Pancreas (tissue), 10 donors: ENCODE data around the gene DOCK1. TPM values are rescaled to one million over a fixed set of nuclear protein-coding genes. Genes with fewer than 3 reads are reported as not detected.

ENCODE experiments used
- ATAC-seq, 4 donors: fragments of 200-7000 bp; cut with Tn5 transposase; one replicate each; pipeline versions ENCODE4 v1.8.0 to v1.9.1; 2020; ENCODE audit warnings: mild to moderate bottlenecking in 4 of 4, moderate library complexity in 4 of 4
- DNase-seq, 6 donors: peaks; one replicate each; pipeline ENCODE4 v3.0.0-alpha.2; 2020
- FAIRE-seq: peaks from 2 replicates; lab custom pipeline; 2012; peaks lifted over from hg19 to GRCh38; lab: Jason Lieb, UNC
- H3K27ac ChIP-seq, 4 donors: fragments of 200-600 bp; sonication (generic); 1 replicate in 3 of 4; 2 replicates in 1 of 4; pipeline versions ENCODE4 v1.5.0 to v1.8.0; 2020
- H3K27me3 ChIP-seq, 4 donors: fragments of 200-600 bp; one replicate each; pipeline ENCODE4 v1.8.0; 2021
- H3K36me3 ChIP-seq, 3 donors: fragments of 200-600 bp; sonication (generic) in 1 of 3; one replicate each; pipeline versions ENCODE4 v1.5.0 to v1.8.0; 2020 to 2021
- H3K4me1 ChIP-seq, 3 donors: fragments of 200-600 bp; one replicate each; pipeline ENCODE4 v1.8.0; 2021
- H3K4me3 ChIP-seq, 4 donors: fragments of 200-600 bp; sonication (generic) in 2 of 4; one replicate each; pipeline versions ENCODE4 v1.5.0 to v1.8.0; 2020 to 2021
- H3K9me3 ChIP-seq, 4 donors: fragments of 200-600 bp; one replicate each; pipeline ENCODE4 v1.8.0; 2021
- WGBS, 2 donors: extraction: QIAGEN DNeasy Blood & Tissue Kit; methylation state at CpG; one replicate each; pipeline ENCODE4 v1.1.7; 2013; 5-methylcytosine and 5-hydroxymethylcytosine counted together
- intact Hi-C, 3 donors: fragments of 100-400 bp; cut with DNase I; formaldehyde crosslinking; loops; one replicate each; pipeline versions ENCODE4 v1.11.1 to v1.14.2; 2022
- polyA plus RNA-seq, 2 donors: library from polyadenylated mRNA; stranded (reverse); fragments of 200-250 nt; gene quantifications; one replicate each; pipeline ENCODE4 v1.2.3, GENCODE V29; 2013
- total RNA-seq, 6 donors: library from RNA; stranded (reverse); fragmentation: NEBNext Ultra II Directional in 4 of 6; extraction: Animal tissue kit (Norgen Biotek cat#: 25700) in 4 of 6; gene quantifications; one replicate each; pipeline versions ENCODE4 v1.2.1 to v1.2.4, GENCODE V29; 2021 to 2023
- TF ChIP-seq, protein P1 (sequence below), 4 donors: fragments of 200-600 bp; sonication (generic) in 3 of 4; IDR thresholded peaks; one replicate each; pipeline versions ENCODE4 v1.5.0 to v1.8.0; 2021; ENCODE audit warnings: antibody characterized with exemption in 4 of 4
- donor health status: healthy with polysubstance abuse.
- donor health status: DM: no; HTN: no; CAD: no; lungs with moderate emphysema.
- donor health status: DM: no; HTN: no; CAD: no.
- donor health status: control.
- donor health status: control.
- donor health status: Bipolar disorder and iron deficiency.
- donor health status: DM: yes; HTN: yes; CAD: no.
- donor health status: DM: no; HTN: no; CAD: no.
- donor health status: DM: no; HTN: no; CAD: no.
- donor health status: DM: yes; HTN: yes; CAD: no.

DOCK1 gene
- total and polyA plus RNA-seq, 8 donors = 12.1 to 38.6 (median 24.2) TPM

GRCh38 chr10:127190427-127190826 is 285.2 kb downstream of the DOCK1 start:
- Histone ChIP-seq H3K27me3 (no peaks in the 10 kb centered on the region), H3K4me3 (no peak overlapping the region), H3K36me3 (no peaks in the 10 kb centered on the region), H3K9me3 (no peaks in the 10 kb centered on the region), H3K4me1 (peaks cover 0 to 6% (median 2%) of the 10 kb centered on the region in 3 donors), H3K27ac (no peak overlapping the region)
- FAIRE-seq (no peak), ATAC-seq (no peak), DNase-seq (no peak)
- TF ChIP-seq, protein P1, sequence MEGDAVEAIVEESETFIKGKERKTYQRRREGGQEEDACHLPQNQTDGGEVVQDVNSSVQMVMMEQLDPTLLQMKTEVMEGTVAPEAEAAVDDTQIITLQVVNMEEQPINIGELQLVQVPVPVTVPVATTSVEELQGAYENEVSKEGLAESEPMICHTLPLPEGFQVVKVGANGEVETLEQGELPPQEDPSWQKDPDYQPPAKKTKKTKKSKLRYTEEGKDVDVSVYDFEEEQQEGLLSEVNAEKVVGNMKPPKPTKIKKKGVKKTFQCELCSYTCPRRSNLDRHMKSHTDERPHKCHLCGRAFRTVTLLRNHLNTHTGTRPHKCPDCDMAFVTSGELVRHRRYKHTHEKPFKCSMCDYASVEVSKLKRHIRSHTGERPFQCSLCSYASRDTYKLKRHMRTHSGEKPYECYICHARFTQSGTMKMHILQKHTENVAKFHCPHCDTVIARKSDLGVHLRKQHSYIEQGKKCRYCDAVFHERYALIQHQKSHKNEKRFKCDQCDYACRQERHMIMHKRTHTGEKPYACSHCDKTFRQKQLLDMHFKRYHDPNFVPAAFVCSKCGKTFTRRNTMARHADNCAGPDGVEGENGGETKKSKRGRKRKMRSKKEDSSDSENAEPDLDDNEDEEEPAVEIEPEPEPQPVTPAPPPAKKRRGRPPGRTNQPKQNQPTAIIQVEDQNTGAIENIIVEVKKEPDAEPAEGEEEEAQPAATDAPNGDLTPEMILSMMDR (IDR thresholded peaks at IDR 0.05) = no peak
- intact Hi-C loops = no loop called here
- 74 to 75% methylated on average over 5 of the region's 5 CpGs for WGBS, 2 donors

DNA sequence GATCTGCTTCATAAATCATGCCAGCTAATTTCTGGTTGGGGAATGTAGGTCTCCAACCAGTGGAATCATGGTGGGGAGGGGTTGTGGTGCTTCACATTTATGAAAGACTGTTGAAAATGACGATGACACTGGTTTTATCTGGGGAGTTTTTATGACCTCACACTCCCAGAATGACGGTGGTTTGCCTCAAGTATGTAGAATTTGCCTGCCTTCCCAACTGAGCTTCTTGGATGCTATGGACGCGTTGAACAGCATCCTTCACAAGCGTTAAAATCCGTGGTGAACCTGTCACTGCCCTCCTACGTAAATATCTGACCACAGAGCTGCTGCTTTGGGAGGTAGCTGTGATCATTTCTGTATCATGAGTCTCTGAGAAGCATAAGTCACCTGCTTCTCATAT is 287.9 kb downstream of the DOCK1 start:
- ATAC-seq (no peak), DNase-seq (no peak), FAIRE-seq (no peak)
- intact Hi-C loops = no loop called here
- Histone ChIP-seq H3K27me3 (no peaks in the 10 kb centered on the region), H3K4me1 (peaks cover 0 to 12% (median 2%) of the 10 kb centered on the region in 3 donors), H3K4me3 (no peak overlapping the region), H3K36me3 (no peaks in the 10 kb centered on the region), H3K9me3 (no peaks in the 10 kb centered on the region), H3K27ac (no peak overlapping the region)
- TF ChIP-seq, protein P1 (IDR thresholded peaks at IDR 0.05) = no peak
- 74 to 80% methylated on average over 7 of the region's 7 CpGs for WGBS, 2 donors

DNA sequence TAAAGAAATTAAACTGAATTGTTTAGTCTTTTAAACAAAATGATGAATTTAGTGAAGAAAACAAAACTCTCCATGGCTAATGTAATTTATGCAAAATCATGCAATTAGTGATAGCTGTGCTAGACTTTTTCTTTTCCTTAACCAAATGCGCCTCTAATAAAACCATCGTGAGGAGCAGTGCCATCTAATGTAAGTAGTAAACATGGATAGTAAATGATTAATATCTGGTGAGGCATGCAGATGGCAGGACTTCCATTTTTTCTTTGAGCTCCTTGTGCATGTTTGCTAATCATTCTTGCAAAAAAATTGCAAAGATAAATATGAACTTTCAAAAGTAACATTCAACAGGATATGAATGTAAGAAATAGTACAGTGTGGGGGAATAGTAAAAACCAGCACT is 288.9 kb downstream of the DOCK1 start:
- no peak overlapping the region for H3K27ac ChIP-seq
- ATAC-seq = no peak

GRCh38 chr10:127194599-127194998 is 289.4 kb downstream of the DOCK1 start:
- FAIRE-seq (no peak), ATAC-seq (no peak), DNase-seq (no peak)
- no peaks in the 10 kb centered on the region for H3K9me3 ChIP-seq
- WGBS, 2 donors = 38 to 43% methylated on average over 16 of the region's 16 CpGs
- no peak overlapping the region for H3K27ac ChIP-seq
- no peaks in the 10 kb centered on the region for H3K27me3 ChIP-seq
- intact Hi-C loops = no loop called here
- no peaks in the 10 kb centered on the region for H3K36me3 ChIP-seq
- TF ChIP-seq, protein P1 (IDR thresholded peaks at IDR 0.05) = no peak
- peaks cover 0 to 12% (median 2%) of the 10 kb centered on the region in 3 donors for H3K4me1 ChIP-seq
- no peak overlapping the region for H3K4me3 ChIP-seq

More for the DNA sequence above, 288.9 kb downstream of the DOCK1 start:
- WGBS, 2 donors = 39 to 45% methylated on average over 2 of the region's 2 CpGs
- no peaks in the 10 kb centered on the region for H3K36me3 ChIP-seq
- DNase-seq (no peak), FAIRE-seq (no peak)
- no peaks in the 10 kb centered on the region for H3K27me3 ChIP-seq
- no peak overlapping the region for H3K4me3 ChIP-seq
- TF ChIP-seq, protein P1 (IDR thresholded peaks at IDR 0.05) = no peak
- intact Hi-C loops = no loop called here
- no peaks in the 10 kb centered on the region for H3K9me3 ChIP-seq
- H3K4me1 ChIP-seq = peaks cover 0 to 12% (median 2%) of the 10 kb centered on the region in 3 donors

DNA sequence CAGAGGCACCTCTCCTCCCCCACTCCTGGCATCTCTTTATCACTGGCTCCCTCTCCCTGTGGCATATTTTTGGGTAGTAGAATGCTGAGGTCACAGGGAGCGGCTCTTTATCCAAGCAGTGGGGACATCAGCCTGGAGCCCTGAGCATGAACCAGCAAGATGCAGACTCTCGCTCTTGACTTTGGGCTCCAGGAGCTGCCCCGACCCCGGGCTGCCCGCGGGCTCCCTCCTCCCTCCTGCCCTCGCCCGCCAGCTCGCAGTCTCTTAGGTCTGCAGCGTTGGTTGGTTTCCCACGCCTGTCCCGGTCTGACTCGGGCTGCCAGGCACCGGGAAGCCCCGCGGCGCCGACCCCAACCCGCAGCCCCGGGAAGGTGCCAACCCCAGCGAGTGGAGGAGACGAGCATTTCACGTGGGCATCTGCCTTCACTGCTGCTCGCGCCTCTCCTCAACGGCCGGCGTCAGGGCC is 289.8 kb downstream of the DOCK1 start:
- H3K36me3 ChIP-seq = no peaks in the 10 kb centered on the region
- intact Hi-C loops = no loop called here
- DNase-seq (no peak), ATAC-seq (peak in 3 of 4 donors; percentile 39 to 51 (median 51)), FAIRE-seq (no peak)
- no peak overlapping the region for H3K27ac ChIP-seq
- no peaks in the 10 kb centered on the region for H3K9me3 ChIP-seq
- peak overlapping the region in 2 of 4 donors; percentile 32 to 41 for H3K4me3 ChIP-seq
- 3% methylated on average over 27 to 28 of the region's 28 CpGs for WGBS, 2 donors
- TF ChIP-seq, protein P1 (IDR thresholded peaks at IDR 0.05) = no peak
- H3K27me3 ChIP-seq = no peaks in the 10 kb centered on the region
- H3K4me1 ChIP-seq = peaks cover 0 to 12% (median 2%) of the 10 kb centered on the region in 3 donors
